A673 (cell line): ENCODE measurements around the gene SPTBN4. TPM values are rescaled to one million over a fixed set of nuclear protein-coding genes. Genes with fewer than 3 reads are reported as not detected.
A peak's percentile ranks its signal among the peaks of the same experiment; 100 is the strongest.

ENCODE experiments used
- BruUV-seq: library from RNA; stranded (reverse); fragments of 400-500 nt; replicated peaks from 2 replicates; lab custom pipeline; 2021; lab: Mats Ljungman, UMichigan
- CTCF ChIA-PET: fragments of 300-600 bp; sonication (Branson Sonifier 250); formaldehyde crosslinking; loops from one replicate; lab custom pipeline; 2022; ENCODE audit warnings: antibody characterized with exemption; lab: Charles Lee
- POLR2A ChIA-PET: fragments of 300-600 bp; sonication (Branson Sonifier 250); formaldehyde crosslinking; loops from one replicate; lab custom pipeline; 2022; ENCODE audit warnings: antibody characterized with exemption; ENCODE audit not compliant: low non-redundant PET; lab: Charles Lee
- DNase-seq: peaks from one replicate; pipeline ENCODE4 v3.0.0-alpha.2; 2015; ENCODE audit warnings: low spot score
- H3K27ac ChIP-seq: fragments of 200-600 bp; sonication (generic); 2 replicates; pipeline ENCODE4 v1.5.1; 2016; ENCODE audit warnings: mixed run types, low read depth, mild to moderate bottlenecking, mixed read lengths, antibody characterized with exemption, low read length; ENCODE audit not compliant: poor library complexity, severe bottlenecking
- H3K27me3 ChIP-seq: fragments of 200-600 bp; sonication (generic); replicated peaks from 2 replicates; pipeline ENCODE4 v1.6.1; 2017; ENCODE audit warnings: mixed run types, low read depth, mild to moderate bottlenecking, mixed read lengths, antibody characterized with exemption, low read length; ENCODE audit not compliant: insufficient read depth, poor library complexity
- H3K36me3 ChIP-seq: fragments of 200-600 bp; sonication (generic); 2 replicates; pipeline ENCODE4 v1.6.1; 2016; ENCODE audit warnings: mixed run types, mild to moderate bottlenecking, mixed read lengths, antibody characterized with exemption, low read length; ENCODE audit not compliant: insufficient read depth, poor library complexity, severe bottlenecking
- H3K4me1 ChIP-seq: fragments of 200-600 bp; sonication (generic); 2 replicates; pipeline ENCODE4 v1.6.1; 2017; ENCODE audit warnings: mixed run types, mild to moderate bottlenecking, mixed read lengths, antibody characterized with exemption, low read length; ENCODE audit not compliant: insufficient read depth, poor library complexity, severe bottlenecking
- H3K4me3 ChIP-seq: fragments of 200-600 bp; sonication (generic); 2 replicates; pipeline ENCODE4 v1.5.1; 2016; ENCODE audit warnings: low read depth, mixed run types, mild to moderate bottlenecking, mixed read lengths, low read length; ENCODE audit not compliant: poor library complexity, severe bottlenecking
- H3K9me3 ChIP-seq: fragments of 200-600 bp; sonication (generic); 2 replicates; pipeline ENCODE4 v1.6.1; 2016; ENCODE audit warnings: mixed run types, low read depth, mild to moderate bottlenecking, mixed read lengths, antibody characterized with exemption, low read length; ENCODE audit not compliant: poor library complexity, severe bottlenecking
- EZH2 ChIP-seq: fragments of 200-600 bp; sonication (generic); IDR thresholded peaks from 2 replicates; pipeline ENCODE4 v1.6.1; 2017; ENCODE audit warnings: borderline replicate concordance, low read depth, mild to moderate bottlenecking, mixed read lengths, antibody characterized with exemption, low read length; ENCODE audit not compliant: poor library complexity, severe bottlenecking
- intact Hi-C: fragments of 100-400 bp; cut with micrococcal nuclease; formaldehyde crosslinking; loops from one replicate; pipeline ENCODE4 v1.10.0; 2022; ENCODE audit not compliant: unreplicated experiment
- total RNA-seq: library from RNA; stranded (reverse); gene quantifications from 2 replicates; pipeline ENCODE4 v1.2.3, GENCODE V29; 2021
- TF ChIP-seq, protein P1 (sequence below): fragments of 300-800, 200-600 bp; sonication (generic); conservative IDR thresholded peaks from 2 replicates; pipeline ENCODE4 v1.5.1; 2017; ENCODE audit warnings: low read depth, mild to moderate bottlenecking, antibody characterized with exemption, low read length, moderate library complexity, mixed read lengths

SPTBN4 gene
- total RNA-seq, 1 experiment from 2014 or later, result 0.43 TPM

DNA sequence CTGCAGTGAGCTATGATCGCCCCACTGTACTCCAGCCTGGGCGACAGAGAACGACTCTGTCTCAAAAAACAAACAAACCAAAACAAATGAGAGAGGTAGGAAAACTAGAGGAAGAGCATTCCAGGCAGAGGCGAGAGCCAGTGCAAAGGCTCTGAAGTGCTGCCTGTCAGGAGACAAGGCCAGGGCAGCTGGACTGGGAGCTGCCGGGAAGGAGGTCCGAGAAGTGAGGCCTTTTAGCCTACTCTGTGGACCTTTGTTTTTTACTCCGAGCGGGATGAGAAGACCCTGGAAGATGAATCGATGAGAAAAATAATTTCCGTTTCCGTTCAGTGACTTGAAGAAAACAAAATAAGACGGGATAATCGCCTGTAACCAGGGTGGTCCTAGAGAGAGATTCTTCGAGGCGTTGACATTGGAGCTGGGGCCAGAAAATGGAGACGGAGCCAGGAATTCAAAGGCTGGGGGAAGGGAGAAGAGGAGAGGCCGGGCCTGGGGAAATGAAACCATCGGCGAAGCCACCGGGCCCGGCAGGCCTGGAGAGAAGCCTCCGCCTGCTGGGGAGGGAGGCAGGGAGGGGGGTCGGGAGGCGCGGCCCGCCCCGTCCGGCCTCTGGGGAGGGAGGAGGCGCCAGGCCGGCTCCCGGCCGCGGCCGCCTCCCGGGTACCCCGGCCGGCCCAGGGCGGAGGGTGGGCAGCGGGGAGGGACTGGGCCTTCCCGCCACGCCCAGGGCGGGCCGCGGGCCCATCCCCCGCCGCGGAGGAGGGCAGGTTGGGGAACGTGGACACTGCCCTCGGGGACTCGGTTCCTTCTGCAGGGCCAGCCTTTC is 33.2 kb upstream of the SPTBN4 start:
- no peaks in the 10 kb centered on the region for H3K36me3 ChIP-seq
- ChIA-PET CTCF (interaction anchor here (0.6 kb wide), 1 partner anchor 30 kb away, joined by 4 read pairs; no protein-coding TSS in a partner anchor), POLR2A (no interaction called here)
- DNase-seq, result peak; percentile 87
- TSS peak; percentile 98 for BruUV-seq
- no peaks in the 10 kb centered on the region for H3K9me3 ChIP-seq
- H3K4me3 ChIP-seq, result peak overlapping the region; percentile 40
- TF ChIP-seq EZH2, result no peak
- TF ChIP-seq, protein P1, sequence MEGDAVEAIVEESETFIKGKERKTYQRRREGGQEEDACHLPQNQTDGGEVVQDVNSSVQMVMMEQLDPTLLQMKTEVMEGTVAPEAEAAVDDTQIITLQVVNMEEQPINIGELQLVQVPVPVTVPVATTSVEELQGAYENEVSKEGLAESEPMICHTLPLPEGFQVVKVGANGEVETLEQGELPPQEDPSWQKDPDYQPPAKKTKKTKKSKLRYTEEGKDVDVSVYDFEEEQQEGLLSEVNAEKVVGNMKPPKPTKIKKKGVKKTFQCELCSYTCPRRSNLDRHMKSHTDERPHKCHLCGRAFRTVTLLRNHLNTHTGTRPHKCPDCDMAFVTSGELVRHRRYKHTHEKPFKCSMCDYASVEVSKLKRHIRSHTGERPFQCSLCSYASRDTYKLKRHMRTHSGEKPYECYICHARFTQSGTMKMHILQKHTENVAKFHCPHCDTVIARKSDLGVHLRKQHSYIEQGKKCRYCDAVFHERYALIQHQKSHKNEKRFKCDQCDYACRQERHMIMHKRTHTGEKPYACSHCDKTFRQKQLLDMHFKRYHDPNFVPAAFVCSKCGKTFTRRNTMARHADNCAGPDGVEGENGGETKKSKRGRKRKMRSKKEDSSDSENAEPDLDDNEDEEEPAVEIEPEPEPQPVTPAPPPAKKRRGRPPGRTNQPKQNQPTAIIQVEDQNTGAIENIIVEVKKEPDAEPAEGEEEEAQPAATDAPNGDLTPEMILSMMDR, result no peak
- H3K27ac ChIP-seq, result peak overlapping the region; percentile 87
- intact Hi-C loops, result no loop called here
- peaks cover 11% of the 10 kb centered on the region for H3K4me1 ChIP-seq
- H3K27me3 ChIP-seq, result no peaks in the 10 kb centered on the region

DNA sequence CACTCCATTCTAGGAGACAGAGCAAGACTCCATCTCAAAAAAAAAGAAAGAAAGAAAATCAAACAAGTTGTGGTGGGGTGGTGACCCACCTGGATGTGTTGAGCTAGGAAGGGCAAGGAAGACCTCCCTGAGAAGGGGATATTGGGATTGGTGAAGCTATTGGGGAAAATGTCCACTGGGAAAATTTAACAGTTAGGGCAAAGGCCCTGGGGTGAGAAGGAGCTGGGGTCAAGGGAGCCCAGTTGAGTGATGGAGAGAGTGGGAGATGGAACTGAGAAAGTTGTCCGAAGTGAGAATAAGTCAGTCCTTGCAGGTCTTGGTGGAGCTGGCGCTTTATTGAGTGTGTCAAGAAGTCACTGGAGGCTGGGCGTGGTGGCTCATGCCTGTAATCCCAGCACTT is 28.5 kb upstream of the SPTBN4 start:
- intact Hi-C loops, result no loop called here
- no peak for DNase-seq
- no peaks in the 10 kb centered on the region for H3K9me3 ChIP-seq
- H3K36me3 ChIP-seq, result peaks cover 26% of the 10 kb centered on the region
- ChIA-PET CTCF (no interaction called here), POLR2A (no interaction called here)
- no peaks in the 10 kb centered on the region for H3K27me3 ChIP-seq
- H3K4me1 ChIP-seq, result peaks cover 15% of the 10 kb centered on the region
- TF ChIP-seq, protein P1, result no peak
- TF ChIP-seq EZH2, result no peak
- no peak overlapping the region for H3K4me3 ChIP-seq
- H3K27ac ChIP-seq, result no peak overlapping the region
- no TSS peak for BruUV-seq

DNA sequence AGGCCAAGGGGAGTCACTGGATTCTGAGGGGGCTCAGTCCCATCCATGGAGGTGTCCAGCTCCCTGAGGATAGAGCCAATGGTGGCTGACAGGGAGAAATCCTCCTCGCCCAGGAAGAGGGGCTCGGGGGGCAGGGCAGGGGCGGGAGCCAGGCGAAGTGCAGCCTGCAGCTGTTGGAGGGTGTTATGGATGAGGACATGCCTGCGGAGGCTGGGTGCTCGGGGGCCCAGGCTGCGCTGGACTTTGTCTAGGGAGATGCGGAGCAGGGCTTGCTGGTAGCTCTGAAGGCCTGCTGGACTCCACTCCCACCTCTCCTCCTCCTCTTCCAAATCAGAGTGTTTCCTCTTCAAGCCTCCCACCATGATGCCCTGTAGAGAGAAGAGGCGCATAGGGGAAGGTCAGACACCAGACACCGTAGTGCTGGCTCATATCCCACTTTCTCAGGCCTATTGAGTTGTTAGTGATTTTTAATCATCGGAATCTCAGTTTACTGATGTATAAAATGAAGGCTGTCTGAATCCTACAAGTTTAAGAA is 25.0 kb upstream of the SPTBN4 start:
- intact Hi-C loops, result loop anchor here (5.0 kb wide), 2 partner anchors 139 to 161 kb away; partner anchors contain the start of gene LTBP4
- no peak for TF ChIP-seq EZH2
- TF ChIP-seq, protein P1, result no peak
- BruUV-seq, result no TSS peak
- H3K27me3 ChIP-seq, result no peaks in the 10 kb centered on the region
- no peak for DNase-seq
- H3K27ac ChIP-seq, result peak overlapping the region; percentile 96
- H3K4me3 ChIP-seq, result peak overlapping the region; percentile 82
- H3K9me3 ChIP-seq, result no peaks in the 10 kb centered on the region
- ChIA-PET CTCF (no interaction called here), POLR2A (no interaction called here)
- H3K36me3 ChIP-seq, result peaks cover 26% of the 10 kb centered on the region
- H3K4me1 ChIP-seq, result peaks cover 22% of the 10 kb centered on the region
